NCI-H2029 treated with DMSO at 0.1 percent for 48 hours (cell line): ENCODE data around the gene TMEM59.
"Not testable (repeated sequence)": the region's sequence is repeated elsewhere in the genome, so short reads cannot be mapped to it uniquely, and the experiment has no call there.

Source experiments
- DNase-seq: peaks from one replicate; lab custom pipeline; 2025; lab: John Stamatoyannopoulos, UW

TMEM59 gene

GRCh38 chr1:54012008-54012325 lies 41.0 kb downstream of the TMEM59 start:
- no peak for DNase-seq

DNA sequence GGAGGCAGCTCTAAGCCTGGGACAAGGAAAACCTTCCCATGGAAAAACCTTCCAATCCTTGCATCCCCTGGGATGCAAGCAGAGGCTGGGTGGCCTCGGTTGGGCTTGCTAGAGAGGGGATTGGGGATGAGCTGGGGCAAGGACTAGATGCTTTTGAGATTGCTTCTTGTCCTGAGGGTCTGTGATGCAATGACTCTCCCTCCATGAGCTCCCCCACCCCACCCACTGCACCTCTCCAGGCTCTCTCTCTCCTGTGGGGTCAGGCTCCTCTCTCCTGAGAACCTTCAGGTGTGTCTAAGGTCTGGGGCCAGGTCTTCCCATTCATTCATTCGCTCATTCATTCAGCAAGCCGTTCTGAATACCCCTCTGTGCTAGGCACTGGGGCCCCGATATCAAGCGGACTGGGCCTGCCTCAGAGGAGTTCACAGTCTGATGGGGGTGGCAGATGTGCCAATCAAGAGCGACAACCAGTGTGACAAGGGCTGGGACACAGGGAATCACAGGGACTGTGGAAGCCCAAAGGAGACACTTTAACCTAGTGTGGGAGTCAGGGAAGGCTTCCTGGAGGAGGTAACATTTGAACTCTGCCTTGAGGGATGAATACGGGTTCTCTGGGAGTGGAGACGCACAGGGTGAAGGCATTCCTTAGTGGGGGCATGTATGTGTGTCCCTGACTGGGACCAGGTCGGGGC lies 41.5 kb downstream of the TMEM59 start:
- no peak for DNase-seq

GRCh38 chr1:54010415-54011117 lies 42.4 kb downstream of the TMEM59 start:
- DNase-seq = no peak

DNA sequence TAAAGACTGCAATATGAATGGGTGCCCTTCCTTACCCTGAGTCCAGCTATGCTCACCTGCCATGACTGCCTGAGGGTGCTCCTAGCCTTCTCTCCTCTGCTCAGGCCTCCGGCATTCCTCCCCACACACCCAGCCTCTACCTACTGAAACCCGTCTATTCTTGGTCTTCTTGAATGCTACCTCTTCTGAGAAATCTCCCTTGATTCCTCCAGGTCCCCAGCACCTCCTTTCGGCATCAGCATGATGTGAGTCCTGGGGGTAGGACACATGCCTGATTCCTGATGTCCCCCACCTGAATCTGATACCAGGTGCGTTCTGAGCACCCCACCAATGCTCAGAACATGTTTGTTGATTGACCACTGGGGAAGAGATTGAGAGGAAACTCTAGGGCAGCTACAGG lies 43.6 kb downstream of the TMEM59 start:
- no peak for DNase-seq

DNA sequence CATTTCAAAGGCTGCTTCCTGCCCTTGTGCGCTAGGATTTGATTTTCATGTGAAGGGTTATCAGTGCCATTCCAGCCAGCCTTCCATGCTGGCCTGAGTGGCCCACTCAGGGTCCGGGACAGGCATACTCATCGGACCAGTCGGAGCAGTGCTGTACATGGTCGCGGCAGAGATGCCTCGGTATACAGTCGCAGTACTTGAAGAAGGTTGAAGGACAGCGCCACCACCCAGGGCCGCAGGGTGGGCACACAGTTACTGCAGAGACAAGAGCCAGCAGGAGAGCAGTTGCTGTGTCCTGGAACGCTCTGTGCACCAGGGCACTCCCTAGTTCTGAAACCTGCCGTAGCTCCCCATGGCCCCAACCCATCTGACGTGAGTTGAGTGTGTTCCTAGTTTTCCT lies 44.1 kb downstream of the TMEM59 start:
- no peak for DNase-seq

DNA sequence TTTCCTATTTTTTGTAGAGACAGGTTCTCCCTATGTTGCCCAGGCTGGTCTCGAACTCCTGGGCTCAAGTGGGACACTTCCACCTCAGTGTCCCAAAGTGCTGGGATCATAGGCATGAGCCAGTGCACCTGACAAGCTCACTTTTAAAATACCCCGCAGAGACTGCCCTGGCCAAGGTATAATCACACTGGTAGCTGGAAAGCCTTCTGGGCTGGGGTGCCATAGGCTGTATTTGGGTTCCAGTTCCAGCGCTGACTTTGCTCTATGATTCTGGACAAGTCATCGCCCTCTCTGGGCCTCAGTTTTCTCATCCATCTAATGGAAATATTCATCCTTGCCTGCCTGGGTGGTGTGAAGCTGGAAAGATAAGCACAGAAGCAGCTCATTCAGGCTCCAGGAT lies 45.4 kb downstream of the TMEM59 start:
- no peak for DNase-seq

- no peak for DNase-seq
Observed at GRCh38 chr1:54006508-54006907, 46.5 kb downstream of the TMEM59 start.

DNA sequence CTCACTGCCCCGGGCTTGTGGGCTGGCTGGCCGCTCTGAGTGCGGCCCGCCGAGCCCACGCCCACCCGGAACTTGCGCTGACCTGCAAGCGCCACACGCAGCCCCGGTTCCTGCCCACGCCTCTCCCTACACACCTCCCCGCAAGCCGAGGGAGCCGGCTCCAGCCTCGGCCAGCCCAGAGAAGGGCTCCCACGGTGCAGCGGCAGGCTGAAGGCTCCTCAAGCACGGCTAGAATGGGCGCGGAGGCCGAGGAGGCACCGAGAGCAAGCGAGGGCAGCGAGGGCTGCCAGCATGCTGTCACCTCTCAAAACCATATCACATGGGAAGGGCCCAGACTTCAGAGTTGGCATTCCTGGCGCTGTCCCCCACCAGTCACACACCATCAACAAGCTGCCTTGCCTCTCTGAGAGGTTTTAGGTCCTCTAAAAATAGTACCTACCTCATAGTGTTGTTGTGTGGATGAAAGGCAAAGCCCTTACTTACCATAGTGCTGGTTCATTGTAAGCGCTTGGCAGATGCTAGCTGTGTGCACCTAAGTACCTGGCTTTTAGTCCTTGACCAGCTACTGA lies 48.4 kb downstream of the TMEM59 start:
- no peak for DNase-seq

DNA sequence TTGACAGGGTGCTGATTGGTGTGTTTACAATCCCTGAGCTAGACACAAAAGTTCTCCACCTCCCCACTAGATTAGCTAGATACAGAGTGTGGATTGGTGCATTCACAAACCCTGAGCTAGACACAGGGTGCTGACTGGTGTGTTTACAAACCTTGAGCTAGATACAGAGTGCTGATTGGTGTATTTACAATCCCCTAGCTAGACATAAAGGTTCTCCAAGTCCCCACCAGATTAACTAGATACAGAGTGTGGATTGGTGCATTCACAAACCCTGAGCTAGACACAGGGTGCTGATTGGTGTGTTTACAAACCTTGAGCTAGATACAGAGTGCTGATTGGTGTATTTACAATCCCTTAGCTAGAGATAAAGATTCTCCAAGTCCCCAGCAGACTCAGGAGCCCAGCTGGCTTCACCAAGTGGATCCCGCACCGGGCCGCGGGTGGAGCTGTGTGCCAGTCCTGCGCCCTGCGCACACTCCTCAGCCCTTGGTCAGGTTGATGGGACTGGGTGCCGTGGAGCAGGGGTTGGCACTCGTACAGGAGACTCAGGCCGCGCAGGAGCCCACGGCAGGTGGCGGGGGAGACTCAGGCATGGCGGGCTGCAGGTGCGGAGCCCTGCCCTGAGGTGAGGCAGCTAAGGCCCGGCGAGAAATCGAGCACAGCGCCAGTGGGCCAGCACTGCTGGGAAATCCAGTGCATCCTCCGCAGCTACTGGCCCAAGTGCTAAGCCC lies 49.1 kb downstream of the TMEM59 start:
- not testable (repeated sequence) for DNase-seq

- no peak for DNase-seq
Observed at GRCh38 chr1:54003249-54003646, 49.8 kb downstream of the TMEM59 start.

DNA sequence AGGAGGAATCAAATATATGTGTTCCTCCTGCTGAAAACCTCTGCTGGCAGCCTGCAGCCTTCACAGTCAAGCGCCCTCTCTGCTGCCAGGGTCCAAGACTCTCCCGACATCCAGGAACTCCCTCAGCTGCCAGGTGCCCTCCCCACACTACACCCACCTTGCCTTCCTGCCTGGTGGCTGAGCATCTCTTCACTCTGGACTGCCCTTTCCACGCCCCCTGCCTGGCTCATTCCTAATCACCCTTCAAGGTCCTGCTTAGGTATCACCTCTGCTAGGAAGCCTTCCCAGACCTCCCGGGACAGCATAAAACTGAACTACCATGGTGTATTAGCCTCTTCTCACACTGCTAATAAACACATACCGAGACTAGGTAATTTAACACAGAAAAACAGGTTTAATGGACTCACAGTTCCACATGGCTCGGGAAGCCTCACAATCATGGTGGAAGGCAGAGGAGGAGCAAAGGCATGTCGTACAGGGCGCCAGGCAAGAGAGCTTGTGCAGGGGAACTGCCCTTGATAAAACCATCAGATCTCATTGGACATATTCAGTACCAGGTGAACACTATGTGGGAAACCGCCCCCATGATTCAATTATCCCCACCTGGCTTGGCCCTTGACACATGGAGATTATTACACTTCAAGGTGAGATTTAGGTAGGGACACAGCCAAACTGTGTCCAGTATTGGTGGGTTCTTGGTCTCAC lies 50.3 kb downstream of the TMEM59 start:
- DNase-seq = peak; percentile 47

GRCh38 chr1:54001591-54001990 lies 51.4 kb downstream of the TMEM59 start:
- DNase-seq = peak; percentile 99

DNA sequence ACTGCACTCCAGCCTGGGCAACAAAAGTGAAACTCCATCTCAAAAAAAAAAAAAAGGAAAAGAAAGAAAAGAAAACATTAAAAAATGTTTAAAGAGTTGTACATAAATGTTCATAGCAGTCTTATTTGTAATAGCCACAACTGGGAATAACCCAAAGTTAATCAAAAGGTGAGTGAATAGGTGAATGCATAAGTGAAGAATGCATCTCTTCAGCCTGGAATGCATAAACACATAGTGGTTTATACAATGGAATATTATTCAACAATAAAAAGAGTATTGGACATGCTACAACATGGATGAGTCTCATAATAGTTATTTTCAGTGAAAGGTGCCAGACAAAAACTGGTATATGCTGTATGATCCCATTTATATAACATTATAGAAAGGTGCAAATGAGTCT lies 53.1 kb downstream of the TMEM59 start:
- DNase-seq = no peak

DNA sequence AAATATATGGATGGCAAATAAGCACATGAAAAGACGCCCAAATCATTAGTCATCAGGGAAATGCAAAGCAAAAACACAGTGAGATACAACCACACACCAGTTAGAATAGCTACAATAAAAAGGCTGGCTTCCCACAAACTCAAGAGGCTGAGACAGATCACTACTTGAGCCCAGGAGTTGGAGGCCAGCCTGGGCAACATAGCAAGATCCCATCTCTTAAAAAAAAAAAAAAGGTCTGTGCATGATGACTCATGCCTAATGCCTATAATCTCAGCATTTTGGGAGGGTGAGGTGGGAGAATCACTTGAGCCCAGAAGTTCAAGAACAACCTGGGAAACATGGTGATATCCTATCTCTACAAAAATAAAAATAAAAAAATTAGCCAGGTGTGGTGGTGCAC lies 54.8 kb downstream of the TMEM59 start:
- DNase-seq = no peak

DNA sequence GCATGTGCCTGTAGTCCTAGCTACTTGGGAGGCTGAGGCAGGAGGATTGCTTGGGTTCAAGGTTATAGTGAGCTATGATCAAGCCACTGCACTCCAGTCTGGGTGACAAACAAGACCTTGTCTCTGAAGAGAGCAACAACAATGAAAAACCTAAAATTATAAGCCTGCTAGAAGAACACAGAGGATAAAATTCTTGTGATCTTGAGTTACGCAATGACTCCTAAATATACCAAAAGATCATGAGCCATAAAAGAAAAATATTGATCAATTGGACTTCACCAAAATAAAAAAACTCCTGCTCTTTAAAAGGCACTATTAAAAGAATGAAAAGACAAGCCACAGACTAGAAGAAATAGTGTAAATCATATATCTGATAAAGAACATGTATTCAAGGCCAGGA lies 57.3 kb downstream of the TMEM59 start:
- DNase-seq = no peak

DNA sequence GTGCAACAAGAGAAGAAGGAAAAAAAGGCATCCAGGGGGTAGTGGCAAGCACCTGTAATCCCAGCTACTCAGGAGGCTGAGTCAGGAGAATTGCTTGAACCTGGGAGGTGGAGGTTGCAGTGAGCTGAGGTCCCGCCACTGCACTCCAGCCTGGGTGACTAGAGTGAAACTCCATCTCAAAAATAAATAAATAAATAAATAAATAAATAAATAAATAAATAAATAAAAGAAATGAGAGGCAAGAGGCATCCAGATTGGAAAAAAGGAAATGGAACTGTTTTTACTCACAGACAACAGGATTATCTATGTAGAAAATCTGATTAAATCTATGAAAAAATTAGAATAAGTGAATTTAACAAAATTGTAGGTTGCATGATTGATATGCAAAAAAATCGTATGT lies 58.5 kb downstream of the TMEM59 start:
- not testable (repeated sequence) for DNase-seq

DNA sequence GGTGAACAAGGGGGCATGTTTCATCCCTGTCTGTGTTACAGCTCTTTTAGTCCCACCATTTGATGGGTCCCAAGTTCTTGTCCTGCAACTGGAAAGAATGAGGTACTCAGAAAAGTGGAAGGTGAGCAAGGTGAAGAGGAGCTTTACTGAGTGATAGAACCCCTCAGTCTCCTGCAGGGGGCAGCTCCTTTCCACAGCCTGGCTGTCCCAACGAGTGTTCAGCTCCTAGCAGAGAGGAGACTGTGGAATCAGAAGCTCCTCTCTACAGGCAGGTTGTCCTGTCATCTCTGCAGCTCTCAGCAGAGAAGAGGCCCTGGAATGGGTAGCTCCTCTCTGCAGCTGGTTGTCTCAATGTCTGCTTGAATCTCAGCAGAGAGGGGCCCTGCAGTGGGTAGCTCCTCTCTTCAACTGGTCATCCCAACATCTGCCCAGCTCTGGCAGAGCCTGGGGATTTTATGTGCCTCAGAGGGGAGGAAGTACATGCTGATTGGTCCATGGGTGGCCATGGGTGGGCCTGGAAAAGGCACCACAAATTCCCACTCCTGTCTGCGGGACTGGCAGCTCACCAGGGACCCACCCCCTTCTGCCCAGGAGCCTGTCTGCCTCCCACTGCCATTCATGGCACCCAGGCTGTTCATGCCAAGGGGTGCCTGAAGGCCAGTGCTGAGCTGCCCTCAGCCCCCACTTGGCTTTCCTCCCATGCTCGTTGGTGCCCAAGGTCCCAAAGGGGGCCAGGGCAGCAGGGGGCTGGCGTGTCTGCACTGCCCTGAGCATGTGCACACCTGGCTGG lies 60.7 kb downstream of the TMEM59 start:
- no peak for DNase-seq

DNA sequence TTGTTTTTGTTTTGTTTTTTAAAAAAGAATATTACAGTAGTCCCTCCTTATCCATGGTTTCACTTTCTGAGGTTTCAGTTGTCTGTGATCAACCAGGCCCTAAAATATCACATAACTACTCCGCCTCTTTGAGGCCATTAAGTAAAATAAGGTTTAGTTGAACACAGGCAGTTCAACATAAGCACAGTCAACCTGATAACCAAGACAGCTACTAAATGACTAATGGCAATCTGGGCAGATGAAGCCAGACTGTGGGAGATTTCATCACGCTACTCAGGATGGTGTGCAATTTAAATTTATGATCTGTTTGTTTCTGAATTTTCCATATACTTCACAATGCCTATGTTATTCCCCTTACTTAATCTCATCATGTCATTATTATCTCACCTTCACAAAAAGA lies 65.1 kb downstream of the TMEM59 start:
- DNase-seq = no peak

DNA sequence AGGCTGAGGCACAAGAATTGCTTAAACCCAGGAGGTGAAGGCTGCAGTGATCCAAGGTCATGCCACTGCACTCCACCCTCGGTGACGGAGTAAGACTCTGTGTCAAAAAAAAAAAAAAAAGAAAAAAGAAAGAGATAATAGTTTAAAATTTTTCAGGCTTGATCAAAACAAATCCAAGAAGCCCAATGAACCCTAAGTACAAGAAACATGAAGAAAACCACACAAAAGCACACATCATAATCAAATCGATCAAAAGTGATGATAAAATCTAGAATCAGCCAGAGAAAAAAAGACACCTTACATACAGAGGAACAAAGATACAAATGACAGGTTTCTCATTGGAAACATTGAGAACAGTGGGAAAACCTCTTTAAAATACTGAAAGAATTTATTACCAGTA lies 66.5 kb downstream of the TMEM59 start:
- DNase-seq = no peak

DNA sequence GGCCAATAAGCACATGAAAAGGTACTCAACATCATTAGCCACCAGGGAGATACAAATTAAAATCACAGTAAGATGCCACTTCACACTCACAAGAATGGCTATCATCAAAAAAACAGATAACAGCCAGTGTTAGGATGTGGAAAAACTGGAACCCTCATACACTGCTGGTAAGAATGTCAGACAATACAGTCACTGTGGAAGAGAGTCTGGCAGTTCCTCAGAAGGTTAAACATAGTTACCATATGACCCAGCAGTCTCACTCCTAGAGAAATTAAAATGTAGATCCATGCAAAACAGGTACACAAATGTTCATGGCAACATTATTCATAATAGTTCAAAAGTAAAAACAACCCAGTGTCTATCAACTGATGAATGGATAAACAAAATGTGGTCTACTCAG lies 68.3 kb downstream of the TMEM59 start:
- DNase-seq = no peak

- no peak for DNase-seq
Observed at GRCh38 chr1:53982763-53983104, 70.3 kb downstream of the TMEM59 start.
